ENCODE results near the gene AGBL4.
"Not testable (repeated sequence)": the region's sequence is repeated elsewhere in the genome, so short reads cannot be mapped to it uniquely, and the experiment has no call there.

AGBL4 gene

DNA sequence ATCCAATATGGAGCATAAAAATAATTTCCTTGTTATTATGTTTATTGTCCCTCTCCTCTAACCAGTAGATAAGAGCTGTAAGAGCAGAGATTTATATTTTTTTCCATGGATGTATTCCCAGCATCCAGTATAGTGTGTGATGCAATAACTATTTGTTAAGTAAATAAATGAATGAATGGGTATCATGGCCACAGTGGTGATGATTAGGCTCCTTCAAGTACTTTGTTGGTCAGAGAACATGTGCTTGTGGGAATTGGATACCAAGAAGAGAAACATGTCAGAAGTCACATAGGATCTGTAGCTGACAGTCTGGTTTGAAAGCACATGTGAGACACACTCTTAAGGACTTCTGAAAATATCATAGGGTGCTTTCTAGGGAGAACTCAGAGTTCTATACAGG, 588.5 kb downstream of the AGBL4 start:
- peak; percentile 2 for DNase-seq (ENCODE audit: low read depth)

DNA sequence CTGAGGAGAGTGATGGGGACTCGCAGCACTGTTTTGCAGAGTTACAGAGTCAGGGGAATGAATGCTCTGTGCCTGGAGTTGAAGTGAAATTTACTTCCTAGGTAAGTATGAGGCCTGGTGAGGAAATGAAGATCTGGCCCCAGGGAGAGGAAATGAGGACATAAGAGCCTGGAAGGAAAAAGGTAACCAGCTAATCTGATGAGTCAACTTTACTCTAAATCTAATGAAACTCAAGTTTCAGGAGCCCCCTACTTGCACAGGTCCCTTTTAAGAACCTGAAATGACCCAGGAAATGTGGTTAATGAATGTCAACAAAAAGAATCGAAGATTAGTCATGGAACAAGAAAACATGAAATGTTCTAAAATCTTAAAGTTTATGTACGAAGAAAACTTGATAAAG, 599.0 kb downstream of the AGBL4 start:
- peak; percentile 1 for DNase-seq (ENCODE audit: low read depth)

DNA sequence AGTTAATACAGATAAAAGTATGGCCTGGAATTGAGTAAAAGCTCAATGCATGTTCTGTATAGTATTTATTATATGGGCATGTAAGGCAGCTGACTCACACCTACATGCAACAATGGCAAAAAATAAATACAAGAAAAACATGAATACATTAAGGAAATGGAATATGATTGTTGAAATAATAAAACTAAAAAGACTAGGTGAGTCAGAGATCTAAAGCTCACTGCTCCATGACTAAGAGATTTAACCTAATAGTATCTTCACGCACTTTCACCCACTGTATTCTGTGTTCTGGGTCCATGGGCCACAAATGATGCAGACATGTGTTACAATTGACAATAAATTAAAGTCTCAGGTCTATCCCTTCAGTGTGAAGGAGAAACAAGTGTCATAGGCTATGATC, 607.0 kb downstream of the AGBL4 start:
- no peak for DNase-seq (ENCODE audit: low read depth)

DNA sequence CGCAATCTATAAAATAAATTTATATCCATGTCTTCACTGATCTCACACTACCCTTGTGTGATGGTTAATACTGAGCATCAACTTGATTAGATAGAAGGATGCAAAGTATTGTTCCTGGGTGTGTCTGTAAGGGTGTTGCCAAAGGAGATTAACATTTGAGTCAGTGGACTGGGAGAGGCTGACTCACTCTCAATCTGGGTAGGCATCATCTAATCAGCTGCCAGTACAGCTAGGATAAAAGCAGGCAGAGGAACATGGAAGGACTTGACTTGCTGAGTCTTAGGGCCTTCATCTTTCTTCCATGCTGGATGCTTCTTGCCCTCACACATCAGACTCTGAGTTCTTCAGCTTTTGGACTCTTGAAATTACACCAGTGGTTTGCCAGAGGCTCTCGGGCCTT, 615.4 kb downstream of the AGBL4 start:
- no peak for DNase-seq (ENCODE audit: low read depth)

DNA sequence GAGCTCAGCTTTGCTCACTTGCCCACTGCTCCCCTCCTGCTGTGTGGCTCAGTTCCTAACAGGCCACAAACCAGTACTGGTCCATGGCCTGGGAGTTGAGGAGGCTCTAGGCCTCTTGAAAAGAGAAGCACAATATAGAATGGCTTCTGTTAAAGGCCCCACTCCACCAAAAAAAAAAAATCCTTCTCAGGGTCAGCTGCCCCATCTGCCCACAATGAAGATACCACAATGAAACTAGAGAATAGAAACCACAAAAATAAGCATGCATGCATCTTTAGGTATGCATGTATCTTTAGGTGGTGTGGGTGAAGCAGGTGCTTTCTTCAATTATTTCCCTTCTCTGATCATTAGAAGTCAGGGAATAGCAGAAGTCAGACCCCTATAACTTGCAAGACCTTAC, 626.7 kb downstream of the AGBL4 start:
- DNase-seq (ENCODE audit: low read depth), result no peak

DNA sequence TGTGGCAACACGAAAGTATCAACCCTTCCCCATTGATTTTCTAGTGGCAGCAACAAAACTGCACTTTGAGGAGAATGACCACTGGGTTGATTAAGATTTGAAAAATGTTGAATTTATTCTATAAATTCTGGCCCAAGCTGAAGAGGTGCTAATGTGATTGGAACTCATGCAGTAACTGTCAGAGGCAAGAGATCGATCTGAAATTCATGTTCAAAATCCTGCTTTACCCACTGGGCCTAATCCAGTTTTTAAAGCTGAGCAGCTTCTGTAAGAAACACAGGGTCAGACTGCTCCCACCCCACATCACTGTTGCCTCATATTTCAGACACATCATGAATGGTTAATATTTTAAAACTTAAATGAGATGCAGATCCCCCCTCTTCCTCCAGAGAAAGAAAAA, 629.6 kb downstream of the AGBL4 start:
- DNase-seq (ENCODE audit: low read depth), result no peak

DNA sequence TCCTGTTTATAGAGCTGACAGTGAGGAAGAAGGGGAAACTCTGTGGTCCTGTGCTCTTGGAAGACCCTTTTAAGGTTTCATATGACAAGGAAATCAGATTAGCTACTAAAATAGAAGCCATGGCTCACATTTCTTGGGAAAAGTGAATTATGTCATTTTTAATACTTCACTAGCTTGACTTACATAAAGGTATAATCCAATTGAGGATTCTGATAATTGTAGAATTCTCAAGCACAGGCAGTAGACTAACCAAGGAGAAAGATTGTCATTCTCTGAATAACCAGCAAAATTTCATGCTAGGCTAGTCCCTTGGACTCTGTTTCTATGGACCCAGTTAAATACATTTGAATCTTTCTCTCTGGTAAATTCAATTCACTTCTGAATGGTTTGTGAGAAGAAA, 634.1 kb downstream of the AGBL4 start:
- no peak for DNase-seq (ENCODE audit: low read depth)

DNA sequence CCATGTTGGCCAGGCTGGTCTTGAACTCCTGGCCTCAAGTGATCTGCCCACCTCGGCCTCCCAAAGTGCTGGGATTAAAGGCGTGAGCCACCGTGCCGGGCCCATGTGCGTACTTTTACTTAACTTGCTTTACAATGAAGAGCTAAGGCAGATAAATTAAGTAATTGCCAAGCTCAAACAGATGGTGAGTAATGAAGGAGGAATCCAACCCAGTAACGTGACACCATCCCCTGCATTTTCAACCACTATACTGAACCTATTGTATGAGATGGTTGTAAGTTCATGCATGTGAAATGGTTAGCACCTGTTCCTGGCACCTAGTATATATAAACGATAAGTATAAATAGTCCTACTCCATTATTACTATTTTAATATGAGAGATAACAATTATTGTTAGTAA, 659.1 kb downstream of the AGBL4 start:
- no peak for DNase-seq (ENCODE audit: low read depth)

DNA sequence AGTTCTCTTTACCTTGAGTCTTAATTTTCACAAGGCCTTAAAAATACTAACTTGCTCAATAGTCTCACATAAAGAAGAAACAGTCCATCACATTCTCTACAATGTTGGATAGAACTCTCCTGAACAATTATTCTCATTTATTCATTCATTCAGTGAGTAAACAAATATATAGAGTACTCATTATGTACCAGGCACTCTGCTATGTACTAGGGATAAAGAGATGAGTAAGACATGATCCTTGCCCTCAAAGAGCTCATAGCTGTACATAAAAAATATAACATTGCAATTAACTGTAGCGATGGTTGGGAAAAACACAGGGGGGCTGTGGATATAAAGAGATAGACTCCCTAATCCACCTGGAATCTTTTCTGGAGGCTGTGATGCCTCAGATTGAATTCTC, 660.1 kb downstream of the AGBL4 start:
- DNase-seq (ENCODE audit: low read depth), result no peak

DNA sequence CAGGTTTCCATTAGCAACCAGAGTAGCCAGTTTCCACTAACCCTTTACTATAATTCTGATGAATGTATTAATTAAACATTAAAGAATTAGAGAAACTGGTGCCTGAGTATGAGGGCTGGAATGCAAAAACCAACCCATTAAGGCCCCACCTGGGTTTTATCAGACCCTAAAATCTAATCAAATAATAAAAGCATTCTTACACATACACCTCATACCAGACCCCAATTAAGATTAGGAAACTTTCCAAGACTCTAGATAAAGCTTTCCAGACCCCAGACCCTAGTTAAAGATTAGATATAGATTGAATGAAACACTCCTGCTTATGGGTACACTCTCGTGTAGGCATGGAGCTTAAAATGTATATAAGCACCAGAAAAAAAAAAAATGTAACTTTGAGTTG, 665.7 kb downstream of the AGBL4 start:
- no peak for DNase-seq (ENCODE audit: low read depth)

DNA sequence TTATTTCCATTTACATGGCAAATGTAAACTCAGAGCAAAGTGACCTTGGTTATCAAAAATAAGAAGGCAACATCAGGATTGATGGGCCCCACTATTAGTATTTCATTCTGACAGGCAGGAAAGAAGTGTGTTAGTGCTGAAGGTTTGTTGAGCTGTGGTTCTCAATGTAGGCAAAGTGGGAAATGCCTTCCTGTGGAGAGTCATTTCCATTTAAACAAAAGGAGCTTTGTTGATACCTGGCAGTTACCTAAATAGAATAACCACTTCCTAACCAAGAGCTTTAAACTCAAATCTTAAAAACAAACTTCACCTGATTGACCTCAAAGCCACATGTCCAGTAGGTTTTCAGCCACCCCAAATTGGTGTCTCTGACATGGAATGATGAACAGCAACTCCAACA, 667.2 kb downstream of the AGBL4 start:
- no peak for DNase-seq (ENCODE audit: low read depth)

DNA sequence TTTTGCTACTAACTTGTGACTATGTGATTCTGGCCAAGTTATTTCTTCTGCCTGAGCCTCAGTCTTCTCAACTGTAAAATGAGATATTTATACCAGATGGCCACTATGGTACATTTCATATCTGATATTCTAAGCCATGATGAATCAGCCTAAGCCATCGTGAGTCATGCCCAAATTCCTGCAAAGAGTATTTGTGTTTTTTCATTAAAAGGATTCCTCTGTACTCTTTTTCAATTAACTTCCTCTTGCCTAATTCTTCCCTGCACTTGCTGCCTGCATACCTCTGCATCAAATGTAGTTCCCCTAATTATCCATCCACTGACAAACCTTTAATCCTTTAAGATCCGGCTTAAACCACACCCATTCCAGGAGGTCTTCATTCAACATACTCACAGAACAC, 672.0 kb downstream of the AGBL4 start:
- peak; percentile 25 for DNase-seq (ENCODE audit: low read depth)

DNA sequence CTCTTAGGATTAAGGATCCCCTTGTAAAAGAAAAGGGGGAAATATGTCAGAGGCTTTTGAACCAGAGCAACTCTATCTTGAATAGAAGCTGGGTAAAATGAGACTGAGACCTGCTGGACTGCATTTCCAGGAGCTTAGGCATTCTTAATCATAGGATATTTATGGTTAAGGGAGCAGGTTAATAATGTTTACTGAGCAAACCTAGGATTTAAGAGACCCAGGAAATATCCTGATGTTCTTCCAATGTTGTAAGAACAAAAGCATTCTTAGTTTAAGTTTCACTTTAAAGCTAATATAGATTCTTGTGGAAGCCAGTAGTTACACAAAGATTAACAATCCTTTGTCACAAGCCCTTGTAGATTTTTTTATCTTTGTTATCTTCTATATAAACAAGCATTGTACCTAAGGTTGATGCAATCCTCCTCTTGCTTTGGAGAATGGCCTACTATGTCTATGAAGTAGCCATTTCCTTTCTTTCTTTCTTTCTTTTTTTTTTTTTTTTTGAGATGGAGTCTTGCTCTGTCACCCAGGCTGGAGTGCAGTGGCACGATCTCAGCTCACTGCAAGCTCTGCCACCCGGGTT, 676.9 kb downstream of the AGBL4 start:
- no peak for DNase-seq (ENCODE audit: low read depth)

DNA sequence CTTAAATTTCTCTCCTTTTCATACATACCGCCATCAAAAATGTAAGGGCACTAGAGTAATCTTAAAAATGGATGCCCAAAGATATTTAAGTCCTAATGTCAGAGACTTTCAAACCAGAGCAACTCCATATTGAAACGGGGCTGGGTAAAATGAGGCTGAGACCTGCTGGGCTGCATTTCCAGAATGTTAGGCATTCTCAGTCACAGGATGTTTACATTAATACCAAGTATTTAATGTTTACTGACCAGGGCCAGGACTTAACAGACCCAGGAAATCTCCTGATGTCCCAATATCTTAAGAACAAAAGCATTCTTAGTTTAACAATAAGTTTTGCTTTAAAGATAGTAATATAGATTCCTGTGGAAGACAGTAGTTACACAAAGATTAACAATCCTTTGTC, 683.2 kb downstream of the AGBL4 start:
- no peak for DNase-seq (ENCODE audit: low read depth)

DNA sequence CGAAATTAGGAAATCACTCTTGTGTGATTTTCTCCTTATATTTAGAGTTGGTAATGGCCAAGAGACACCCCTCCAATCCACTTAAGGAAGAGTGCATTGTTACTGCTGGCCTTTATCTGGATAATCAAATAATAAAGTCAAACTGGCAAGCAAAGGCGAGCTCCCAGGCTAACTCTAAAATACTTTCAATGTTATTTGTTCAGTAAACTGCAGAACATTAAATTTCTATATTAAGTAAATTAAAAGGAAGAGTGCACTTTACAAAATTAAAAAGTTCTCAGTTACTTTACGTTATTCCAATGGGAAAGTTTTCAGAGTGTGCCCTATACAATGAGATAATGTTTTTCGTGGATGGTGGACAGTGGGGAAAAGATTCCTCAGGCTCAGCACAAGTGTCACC, 684.7 kb downstream of the AGBL4 start:
- no peak for DNase-seq (ENCODE audit: low read depth)

DNA sequence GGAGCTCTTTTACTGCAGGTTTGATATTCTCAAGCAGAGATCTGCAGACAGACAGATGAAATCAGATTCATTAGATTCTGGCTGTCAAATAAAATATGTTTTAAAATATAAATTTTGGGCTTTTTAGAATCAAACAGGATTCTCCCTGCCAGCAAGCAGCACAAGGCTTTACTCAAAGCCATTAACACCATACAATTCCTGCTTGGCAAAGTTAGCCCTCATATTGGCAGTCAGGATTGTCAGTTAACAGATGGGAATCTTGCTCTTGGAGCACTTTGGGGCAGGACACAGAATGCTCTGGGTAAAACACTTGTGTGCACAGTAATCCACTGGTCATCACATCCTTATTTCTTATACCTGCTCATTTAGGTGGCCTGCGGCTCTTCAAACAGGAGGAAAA, 686.5 kb downstream of the AGBL4 start:
- no peak for DNase-seq (ENCODE audit: low read depth)

DNA sequence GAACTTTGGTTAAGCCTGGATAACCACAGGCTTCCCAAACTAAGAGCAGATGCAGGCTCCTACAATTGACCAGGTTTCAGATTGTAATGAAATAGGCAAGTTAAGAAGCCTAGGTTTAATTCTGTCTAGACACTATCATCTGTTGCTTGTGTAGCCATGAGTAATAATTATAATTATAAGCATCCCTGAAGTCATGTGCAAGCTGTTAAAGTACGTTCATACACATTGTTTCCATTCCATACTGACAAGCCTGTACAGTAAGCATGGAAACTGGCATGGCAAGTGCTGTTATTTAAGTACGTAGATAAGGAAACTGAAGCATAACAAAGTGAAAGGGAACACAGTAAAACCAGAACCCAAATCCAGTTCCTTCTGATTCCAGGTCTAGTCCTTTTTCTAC, 689.8 kb downstream of the AGBL4 start:
- DNase-seq (ENCODE audit: low read depth), result peak; percentile 2

DNA sequence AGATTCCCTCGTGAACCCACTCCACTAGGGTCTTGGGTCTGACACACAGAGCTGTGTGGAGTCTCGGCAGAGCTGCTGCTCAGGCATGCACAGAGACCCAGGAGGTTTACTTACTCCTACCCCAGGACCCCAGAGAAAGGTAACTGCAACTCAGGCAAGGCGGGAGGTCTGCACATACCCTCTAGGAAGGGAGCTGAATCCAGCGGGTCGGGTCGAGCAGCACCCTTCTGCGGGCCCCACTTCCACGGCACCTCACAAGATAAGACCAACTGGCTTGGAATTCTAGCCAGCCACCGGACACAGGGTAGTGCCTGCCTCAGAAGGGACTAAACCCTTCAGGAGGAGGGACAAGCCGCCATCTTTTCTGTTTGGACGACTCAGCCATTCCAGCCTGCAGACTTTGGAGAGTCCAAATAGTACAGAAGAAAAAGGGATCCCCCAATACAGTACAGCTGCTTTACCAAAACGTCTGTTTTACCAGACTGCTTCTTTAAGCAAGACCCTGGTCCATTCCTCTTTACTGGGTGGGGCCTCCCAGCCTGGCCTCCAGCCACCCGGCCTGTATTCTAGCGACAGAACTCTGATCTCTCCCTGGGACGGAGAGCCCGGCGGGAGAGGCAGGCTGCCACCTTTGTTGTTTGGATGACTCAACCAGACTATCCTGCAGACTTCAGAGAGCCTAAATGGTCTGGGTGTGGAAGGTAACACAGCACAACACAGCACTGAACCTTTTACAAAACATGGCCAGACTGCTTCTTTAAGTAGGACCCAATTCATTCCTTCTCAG, 692.5 kb downstream of the AGBL4 start:
- DNase-seq (ENCODE audit: low read depth), result no peak

DNA sequence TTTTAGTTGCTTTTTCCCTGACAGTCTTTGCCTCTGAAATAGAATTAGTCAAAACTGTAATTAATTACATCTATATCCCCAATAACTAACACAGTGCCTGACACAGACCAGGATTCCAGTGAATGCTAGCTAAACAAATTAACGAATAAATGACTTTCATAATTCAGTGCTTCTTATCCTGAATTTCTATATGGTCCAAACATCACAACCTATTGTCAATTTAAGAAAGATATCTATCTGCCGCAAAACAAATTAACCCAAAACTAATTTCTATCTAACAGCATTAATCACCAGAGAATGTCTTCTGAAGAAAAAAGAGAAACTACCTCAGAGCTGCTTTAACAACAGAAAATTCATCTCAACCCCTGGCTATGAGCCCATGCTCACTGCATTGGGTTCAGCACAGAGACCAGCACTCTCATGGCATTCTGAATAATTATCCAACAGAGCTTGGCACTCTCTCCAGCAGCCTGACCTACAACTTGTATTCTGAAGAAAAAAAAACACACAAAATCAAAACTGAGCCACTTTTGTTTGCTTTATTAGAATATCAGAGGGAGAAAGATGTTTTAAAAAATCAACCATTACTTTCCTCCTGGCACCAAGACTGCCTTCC, 699.7 kb downstream of the AGBL4 start:
- no peak for DNase-seq (ENCODE audit: low read depth)

DNA sequence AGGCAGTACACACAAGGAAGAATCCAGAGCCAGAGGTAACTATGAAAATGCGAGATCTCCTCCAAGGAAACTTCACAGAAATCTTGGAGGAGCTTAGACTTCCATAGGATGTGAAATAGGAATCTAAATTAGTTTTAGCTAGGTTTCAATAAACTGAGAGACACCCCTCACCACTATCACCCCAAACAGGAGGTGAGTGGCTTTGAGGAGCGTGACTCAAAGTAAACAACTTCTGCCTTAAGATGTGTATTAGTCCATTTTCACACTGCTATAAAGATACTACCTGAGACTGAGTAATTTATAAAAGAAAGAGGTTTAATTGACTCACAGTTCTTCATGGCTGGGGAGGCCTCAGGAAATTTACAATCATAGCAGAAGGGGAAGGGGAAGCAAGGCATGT, 703.3 kb downstream of the AGBL4 start:
- not testable (repeated sequence) for DNase-seq (ENCODE audit: low read depth)

DNA sequence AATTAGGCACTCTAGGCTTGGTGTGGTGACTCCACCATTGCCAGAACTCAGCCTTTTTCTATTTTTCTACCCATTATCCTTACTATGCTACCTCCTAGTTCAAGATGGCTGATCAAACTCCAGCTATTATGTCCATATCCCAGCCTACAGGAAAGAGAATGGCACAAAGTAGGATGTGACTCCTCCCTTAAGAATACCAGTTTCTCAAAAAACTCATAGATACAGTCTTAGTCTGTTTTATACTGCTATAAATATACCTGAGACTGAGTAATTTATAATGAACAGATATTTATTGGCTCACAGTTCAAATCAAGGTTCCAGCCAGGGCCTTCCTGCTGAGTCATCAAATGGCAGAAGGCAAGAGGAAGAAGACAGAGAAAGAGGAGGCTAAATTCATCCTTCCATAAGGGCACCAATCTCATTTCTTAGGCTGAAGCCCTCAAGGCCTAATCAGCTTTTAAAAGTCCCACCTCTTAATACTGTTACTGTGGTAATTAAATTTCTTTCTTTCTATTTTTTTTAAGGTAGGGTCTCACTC, 704.3 kb downstream of the AGBL4 start:
- no peak for DNase-seq (ENCODE audit: low read depth)

DNA sequence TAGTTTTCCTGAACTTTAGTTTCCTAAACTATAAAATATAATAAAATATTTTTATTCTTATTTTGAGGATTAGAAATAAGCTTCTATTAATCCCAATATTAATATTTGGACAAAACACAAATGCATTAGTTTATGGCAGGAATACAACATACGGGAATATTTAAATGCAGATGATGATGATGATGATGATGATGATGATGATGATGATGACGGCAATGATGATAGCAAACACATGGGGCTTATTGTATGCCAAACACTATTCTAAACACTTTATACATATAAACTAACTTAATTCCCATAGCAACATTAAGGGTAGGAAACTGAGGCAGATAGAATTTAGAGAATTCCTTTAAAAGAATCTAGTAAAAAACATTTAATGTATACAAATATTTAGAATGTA, 705.5 kb downstream of the AGBL4 start:
- no peak for DNase-seq (ENCODE audit: low read depth)

DNA sequence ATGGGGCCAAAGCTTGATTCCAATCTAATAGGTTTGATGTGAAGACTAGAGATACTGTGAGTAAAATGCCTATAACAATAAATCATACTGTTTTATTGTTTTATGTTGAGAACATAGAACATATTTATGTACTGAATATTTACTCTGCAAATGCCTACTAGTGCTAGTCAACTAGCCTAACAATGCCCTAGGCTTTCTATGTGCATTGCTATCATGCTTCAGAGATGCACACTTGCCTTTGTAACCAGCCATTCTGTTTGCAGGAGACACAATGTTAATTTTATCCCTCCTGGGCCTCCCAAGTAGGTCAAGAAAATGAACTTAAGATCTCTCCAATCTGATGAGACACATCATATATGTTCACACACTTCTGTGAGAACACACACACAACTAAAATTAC, 716.3 kb downstream of the AGBL4 start:
- DNase-seq (ENCODE audit: low read depth), result no peak
